ENCODE results near the gene DAB1.

DNA sequence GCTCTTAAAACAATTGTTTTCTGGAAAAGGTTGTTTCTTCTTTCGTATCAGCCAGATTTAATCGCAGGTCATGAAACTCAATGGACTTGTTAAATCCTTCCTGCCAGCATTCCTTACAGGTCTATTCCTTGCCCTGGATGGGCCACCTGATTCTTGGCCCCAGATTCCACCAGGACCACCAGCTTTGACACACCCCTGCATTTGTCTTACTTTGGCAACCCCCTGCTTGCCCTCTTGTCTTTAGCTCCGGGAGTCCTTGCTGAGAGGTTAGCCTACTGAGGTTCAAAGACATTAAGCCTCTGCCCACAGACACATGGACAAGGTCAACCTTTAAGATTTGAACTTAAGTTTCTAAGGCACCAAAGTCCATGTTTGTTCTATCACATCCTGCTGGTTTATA lies 27.1 kb upstream of the DAB1 start:
- TF ChIP-seq, protein P1, sequence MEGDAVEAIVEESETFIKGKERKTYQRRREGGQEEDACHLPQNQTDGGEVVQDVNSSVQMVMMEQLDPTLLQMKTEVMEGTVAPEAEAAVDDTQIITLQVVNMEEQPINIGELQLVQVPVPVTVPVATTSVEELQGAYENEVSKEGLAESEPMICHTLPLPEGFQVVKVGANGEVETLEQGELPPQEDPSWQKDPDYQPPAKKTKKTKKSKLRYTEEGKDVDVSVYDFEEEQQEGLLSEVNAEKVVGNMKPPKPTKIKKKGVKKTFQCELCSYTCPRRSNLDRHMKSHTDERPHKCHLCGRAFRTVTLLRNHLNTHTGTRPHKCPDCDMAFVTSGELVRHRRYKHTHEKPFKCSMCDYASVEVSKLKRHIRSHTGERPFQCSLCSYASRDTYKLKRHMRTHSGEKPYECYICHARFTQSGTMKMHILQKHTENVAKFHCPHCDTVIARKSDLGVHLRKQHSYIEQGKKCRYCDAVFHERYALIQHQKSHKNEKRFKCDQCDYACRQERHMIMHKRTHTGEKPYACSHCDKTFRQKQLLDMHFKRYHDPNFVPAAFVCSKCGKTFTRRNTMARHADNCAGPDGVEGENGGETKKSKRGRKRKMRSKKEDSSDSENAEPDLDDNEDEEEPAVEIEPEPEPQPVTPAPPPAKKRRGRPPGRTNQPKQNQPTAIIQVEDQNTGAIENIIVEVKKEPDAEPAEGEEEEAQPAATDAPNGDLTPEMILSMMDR (IDR thresholded peaks at IDR 0.05), result no peak
- no peak for TF ChIP-seq POLR2AphosphoS5 (IDR thresholded peaks at IDR 0.05)

Measured in upper lobe of left lung (tissue), 4 donors.